GM18498 (cell line): ENCODE results near the gene BICDL1.
"Not testable (repeated sequence)": the region's sequence is repeated elsewhere in the genome, so short reads cannot be mapped to it uniquely, and the experiment has no call there.

Experiments used
- ATAC-seq: cut with Tn5 transposase; IDR thresholded peaks from one replicate; pipeline ENCODE4 v1.9.1; 2021; ENCODE audit warnings: mild to moderate bottlenecking, moderate library complexity; ENCODE audit not compliant: unreplicated experiment

BICDL1 gene, protein sequence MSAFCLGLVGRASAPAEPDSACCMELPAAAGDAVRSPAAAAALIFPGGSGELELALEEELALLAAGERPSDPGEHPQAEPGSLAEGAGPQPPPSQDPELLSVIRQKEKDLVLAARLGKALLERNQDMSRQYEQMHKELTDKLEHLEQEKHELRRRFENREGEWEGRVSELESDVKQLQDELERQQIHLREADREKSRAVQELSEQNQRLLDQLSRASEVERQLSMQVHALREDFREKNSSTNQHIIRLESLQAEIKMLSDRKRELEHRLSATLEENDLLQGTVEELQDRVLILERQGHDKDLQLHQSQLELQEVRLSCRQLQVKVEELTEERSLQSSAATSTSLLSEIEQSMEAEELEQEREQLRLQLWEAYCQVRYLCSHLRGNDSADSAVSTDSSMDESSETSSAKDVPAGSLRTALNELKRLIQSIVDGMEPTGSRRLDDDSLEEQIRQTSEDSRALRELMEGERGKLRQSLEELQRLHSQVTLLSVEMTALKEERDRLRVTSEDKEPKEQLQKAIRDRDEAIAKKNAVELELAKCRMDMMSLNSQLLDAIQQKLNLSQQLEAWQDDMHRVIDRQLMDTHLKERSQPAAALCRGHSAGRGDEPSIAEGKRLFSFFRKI

DNA sequence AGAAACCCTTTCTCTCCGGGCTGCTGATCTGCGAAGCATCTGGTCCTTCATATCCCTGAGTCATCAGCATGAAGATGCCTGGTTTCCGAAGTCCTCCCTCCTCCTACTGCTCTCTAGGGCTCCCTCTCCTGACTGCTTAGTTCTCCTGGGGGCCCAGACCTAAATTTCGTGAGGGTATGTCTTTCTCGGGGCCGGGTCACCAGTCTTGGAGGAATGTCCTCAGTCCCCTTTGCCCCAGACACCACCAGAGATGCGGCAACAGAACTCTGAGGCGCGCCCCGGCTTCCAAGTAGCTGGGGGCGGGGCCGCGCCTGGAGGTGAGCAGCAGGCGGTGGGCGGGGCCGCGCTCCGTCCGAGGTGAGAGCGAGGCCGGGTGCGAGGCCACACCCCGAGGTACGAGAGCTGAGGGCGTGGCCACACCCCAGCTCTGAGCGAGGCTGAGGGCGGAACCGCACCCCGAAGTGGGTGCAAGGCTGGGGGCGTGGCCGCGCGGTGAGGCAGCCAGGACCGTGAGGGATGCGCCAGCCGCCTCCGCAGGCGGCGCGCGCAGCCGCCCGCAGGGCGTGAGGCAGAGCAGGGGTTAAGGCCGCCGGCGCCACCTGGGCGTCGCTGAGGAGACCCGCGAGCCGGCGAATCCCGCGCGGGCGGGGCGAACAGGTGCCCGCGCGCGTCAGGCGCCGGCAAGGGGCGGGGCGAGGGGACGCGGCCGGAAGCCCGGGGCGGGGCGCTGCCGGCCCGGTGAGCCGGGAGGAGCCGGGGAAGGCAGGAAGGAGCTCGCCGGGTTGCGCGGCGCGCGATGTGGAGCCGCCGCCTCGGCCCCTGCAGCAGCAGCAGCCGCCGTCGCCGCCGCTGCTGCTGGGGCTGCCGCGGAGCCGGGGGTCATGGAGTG, at the start of gene BICDL1:
TSS of gene BICDL1 (plus strand) at position 765 of the 889 bp plus-strand sequence. CDS start 633 bp downstream, outside the sequence.
- peak; percentile 85 for ATAC-seq

GRCh38 chr12:119940897-119941296, 48.1 kb upstream of the BICDL1 start:
- no peak for ATAC-seq

DNA sequence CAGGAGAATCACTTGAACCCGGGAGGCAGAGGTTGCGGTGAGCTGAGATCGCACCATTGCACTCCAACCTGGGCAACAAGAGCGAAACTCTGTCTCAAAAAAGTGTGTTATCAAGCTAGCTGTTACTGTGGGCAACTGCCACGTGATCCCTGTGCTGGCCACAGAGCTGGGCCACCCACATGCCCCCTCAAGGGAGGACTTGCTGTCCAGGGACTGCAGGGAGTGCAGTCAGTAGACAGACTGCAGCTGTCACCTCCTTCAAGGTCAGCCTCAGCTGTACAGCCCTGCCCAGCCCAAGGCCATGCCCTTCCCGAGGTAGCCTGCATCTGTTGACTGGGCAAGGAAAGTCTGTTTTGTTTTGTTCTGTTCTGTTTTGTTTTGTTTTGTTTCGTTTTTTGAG, 46.6 kb upstream of the BICDL1 start:
- ATAC-seq, result no peak

DNA sequence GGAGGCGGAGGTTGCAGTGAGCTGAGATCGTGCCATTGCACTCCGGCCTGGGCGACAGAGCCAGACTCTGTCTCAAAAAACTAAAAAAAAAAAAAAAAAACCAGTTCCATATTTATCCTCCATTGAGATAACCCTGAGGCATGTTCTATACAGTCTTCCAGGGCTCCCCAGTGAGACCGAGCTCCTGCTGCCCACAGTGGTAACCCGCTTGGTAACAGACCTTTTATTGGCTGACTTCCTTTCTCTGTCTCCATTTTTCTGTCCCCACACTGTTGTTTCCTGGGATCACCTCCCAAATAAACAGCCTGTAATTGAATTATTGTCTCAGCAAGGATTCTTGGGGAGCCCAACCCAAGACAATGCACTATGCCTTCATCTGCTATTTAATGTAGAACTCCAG, 42.8 kb upstream of the BICDL1 start:
- ATAC-seq, result no peak

DNA sequence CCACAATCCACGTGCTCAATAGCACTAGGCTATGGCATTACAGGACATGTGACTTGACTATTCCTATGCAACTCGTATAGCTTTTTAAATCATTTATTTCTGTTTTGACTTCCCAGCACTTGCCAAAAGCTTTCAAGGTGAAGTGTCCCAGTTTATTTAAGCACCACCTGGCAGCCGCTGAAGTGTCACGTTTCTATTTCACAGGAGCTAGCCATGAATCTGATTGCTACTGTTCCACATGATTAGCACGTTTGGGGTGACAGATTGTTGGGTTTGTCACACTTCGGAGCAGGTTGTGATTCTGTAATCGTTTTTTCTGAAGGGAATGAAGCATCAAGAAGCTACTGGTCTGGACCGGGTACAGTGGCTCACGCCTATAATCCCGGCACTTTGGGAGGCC, 39.9 kb upstream of the BICDL1 start:
- ATAC-seq, result no peak

GRCh38 chr12:119949594-119949993, 39.4 kb upstream of the BICDL1 start:
- ATAC-seq, result no peak

- no peak for ATAC-seq
Observed at GRCh38 chr12:119956047-119956446, 33.0 kb upstream of the BICDL1 start.

DNA sequence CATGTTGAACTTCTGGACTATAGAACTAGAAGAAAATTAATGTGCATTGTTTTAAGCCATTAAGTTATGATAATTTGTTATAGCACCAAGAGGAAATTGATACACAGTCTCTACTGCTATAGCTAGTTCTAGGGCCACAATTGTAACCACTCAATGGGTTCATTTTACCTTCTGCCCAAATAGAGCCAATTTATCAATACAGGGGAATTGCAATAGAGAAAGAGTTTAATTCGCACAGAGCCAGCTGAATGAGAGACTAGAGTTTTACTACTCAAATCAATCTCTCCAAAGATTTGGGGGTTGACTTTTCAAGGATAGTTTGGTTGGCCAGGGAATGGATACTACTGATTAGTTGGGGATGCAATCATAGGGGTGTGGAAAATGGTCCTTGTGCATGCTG, 31.9 kb upstream of the BICDL1 start:
- ATAC-seq, result no peak

GRCh38 chr12:119959435-119959834, 29.6 kb upstream of the BICDL1 start:
- ATAC-seq, result no peak

- ATAC-seq, result no peak
Observed at GRCh38 chr12:119964123-119964522, 24.9 kb upstream of the BICDL1 start.

DNA sequence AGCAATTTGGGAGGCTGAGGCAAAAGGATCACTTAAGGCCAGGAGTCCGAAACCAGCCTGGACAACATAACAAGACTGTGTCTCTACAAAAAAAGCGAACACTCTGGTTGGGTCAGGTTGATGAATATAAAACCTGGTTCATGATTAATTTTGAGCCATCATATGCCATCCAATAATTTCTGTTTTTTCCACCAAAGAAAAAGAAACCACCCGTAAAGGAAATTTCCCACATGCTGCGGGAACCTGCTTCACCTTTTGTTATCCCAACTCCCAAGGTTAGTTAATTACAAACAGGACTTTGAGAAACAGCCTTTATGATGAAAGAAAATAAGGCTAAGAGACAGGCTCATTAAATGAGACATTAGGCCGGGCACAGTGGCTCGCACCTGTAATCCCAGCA, 24.1 kb upstream of the BICDL1 start:
- no peak for ATAC-seq

DNA sequence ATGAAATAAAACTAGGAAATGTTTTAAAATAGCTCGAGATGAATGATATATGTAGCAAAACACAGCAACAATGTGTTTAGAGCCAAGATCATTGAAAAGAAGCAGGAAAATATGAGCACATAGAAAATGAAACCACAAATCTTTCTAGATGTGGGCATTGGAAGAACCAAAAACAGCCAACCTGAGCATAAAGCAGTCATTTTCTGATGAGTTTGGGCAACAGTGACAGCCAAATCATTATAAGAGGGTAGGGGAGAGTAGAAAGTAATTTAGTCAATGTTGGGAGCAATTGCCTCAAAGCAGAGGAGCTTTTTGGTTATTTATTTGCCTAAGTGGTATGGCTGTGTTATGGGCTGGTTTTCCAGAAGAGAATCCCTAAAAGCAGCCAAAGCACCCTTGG, 8.8 kb upstream of the BICDL1 start:
- no peak for ATAC-seq

GRCh38 chr12:119980702-119981101, 8.3 kb upstream of the BICDL1 start:
- not testable (repeated sequence) for ATAC-seq

GRCh38 chr12:119989361-119989730, 310 bp downstream of the BICDL1 start:
- ATAC-seq, result peak; percentile 41

DNA sequence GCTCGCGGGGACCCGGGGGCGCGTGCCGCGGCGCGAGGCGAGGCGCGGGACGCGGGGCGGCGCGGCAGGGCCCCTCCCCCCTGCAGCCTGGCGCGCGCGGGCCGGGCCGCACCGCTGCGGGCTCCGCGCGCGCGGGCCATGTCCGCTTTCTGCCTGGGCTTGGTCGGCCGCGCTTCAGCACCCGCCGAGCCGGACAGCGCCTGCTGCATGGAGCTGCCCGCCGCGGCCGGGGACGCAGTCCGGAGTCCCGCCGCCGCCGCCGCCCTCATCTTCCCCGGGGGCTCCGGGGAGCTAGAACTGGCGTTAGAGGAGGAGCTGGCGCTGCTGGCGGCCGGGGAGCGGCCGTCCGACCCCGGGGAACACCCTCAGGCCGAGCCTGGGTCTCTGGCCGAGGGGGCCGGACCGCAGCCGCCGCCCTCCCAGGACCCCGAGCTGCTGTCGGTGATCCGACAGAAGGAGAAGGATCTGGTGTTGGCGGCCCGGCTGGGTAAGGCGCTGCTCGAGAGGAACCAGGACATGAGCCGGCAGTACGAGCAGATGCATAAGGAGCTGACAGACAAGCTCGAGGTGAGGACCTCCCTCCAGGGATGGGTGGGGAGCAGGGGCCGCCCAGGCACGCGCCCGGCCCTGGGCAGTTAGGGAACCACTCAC, 820 bp downstream of the BICDL1 start:
- peak; percentile 39 for ATAC-seq

GRCh38 chr12:119990382-119990874, 1.4 kb downstream of the BICDL1 start:
- no peak for ATAC-seq

DNA sequence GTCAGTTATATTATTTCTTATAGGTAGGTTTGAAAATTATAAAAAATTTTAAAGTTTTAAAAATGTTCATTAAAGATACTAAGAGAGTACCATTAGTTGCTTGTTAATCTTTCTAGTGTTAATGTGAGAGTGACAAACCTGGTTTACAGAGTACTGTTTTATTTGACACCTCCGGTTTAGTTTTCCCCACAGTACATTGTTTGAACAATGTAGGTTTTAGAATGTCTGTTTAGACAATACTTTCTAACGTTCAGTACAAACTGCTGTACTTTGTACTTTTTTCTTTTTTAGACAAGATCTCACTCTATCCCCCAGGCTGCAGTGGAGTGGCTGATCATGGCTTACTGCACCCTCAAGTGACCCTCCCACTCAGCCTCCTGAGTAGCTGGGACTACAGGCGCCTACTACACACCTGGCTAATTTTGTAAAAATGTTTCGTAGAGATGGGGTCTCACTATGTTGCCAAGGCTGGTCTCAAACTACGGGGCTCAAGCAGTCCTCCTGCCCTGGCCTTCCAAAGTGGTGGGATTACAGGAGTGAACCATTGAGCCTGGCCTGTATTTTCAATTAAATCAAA, 3.2 kb downstream of the BICDL1 start:
- ATAC-seq, result no peak

GRCh38 chr12:119994892-119995658, 6.0 kb downstream of the BICDL1 start:
- ATAC-seq, result no peak

GRCh38 chr12:119996417-119996816, 7.4 kb downstream of the BICDL1 start:
- ATAC-seq, result no peak
